ENCODE measurements around the gene ACRBP. TPM values are rescaled to one million over a fixed set of nuclear protein-coding genes. Genes with fewer than 3 reads are reported as not detected.
A peak's percentile ranks its signal among the peaks of the same experiment; 100 is the strongest.

Gene ACRBP
- total RNA-seq, 1 donor from 2014 or later = 3.7 TPM

DNA sequence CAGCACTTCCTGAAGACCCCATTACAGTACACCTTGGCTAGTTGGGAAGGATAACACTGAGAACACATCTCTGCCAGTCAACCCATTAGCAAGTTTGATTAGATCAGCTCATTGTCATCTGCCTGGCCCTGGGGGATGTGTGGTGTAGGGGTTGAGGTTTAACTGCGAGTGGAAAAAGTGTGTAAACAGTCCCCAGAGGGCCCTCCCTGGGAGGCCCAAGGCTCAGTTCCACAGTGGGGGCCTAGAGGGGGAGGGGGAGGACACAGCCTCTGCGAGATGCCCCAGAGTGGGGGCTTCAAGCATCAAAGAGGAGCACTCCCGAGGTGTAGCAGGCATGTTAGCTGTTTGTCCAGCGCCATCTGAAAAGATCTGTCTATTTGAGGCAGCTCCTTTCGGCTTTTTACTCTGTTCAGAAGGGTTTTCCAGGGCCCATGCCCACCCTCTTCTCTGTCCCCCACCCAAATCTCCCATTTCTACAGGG is 11.8 kb downstream of the ACRBP start:
- H3K4me1 Mint-ChIP-seq = peaks cover 45% of the 10 kb centered on the region
- TF ChIP-seq, protein P1, sequence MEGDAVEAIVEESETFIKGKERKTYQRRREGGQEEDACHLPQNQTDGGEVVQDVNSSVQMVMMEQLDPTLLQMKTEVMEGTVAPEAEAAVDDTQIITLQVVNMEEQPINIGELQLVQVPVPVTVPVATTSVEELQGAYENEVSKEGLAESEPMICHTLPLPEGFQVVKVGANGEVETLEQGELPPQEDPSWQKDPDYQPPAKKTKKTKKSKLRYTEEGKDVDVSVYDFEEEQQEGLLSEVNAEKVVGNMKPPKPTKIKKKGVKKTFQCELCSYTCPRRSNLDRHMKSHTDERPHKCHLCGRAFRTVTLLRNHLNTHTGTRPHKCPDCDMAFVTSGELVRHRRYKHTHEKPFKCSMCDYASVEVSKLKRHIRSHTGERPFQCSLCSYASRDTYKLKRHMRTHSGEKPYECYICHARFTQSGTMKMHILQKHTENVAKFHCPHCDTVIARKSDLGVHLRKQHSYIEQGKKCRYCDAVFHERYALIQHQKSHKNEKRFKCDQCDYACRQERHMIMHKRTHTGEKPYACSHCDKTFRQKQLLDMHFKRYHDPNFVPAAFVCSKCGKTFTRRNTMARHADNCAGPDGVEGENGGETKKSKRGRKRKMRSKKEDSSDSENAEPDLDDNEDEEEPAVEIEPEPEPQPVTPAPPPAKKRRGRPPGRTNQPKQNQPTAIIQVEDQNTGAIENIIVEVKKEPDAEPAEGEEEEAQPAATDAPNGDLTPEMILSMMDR (IDR thresholded peaks at IDR 0.05; ENCODE audit: unreplicated experiment) = no peak
- H3K4me3 Mint-ChIP-seq = no peak overlapping the region
- H3K27ac Mint-ChIP-seq = no peak overlapping the region
- H3K27me3 Mint-ChIP-seq (ENCODE audit: low read depth) = peaks cover 4% of the 10 kb centered on the region
- H3K9me3 Mint-ChIP-seq = no peaks in the 10 kb centered on the region
- no peak for DNase-seq (ENCODE audit: low spot score in 2 of 2, unreplicated experiment in 2 of 2)
- H3K36me3 Mint-ChIP-seq = no peaks in the 10 kb centered on the region

- peaks cover 47% of the 10 kb centered on the region for H3K4me1 Mint-ChIP-seq
These were observed 14.9 kb downstream of the ACRBP start for GRCh38 chr12:6632026-6632983.

GRCh38 chr12:6631549-6631961 is 15.7 kb downstream of the ACRBP start:
- no peak for DNase-seq (ENCODE audit: low spot score in 2 of 2, unreplicated experiment in 2 of 2)
- TF ChIP-seq, protein P1 (IDR thresholded peaks at IDR 0.05; ENCODE audit: unreplicated experiment) = no peak

More at GRCh38 chr12:6632026-6632983, 14.9 kb downstream of the ACRBP start:
- peak overlapping the region; percentile 97 for H3K27ac Mint-ChIP-seq
- no peak overlapping the region for H3K4me3 Mint-ChIP-seq
- no peaks in the 10 kb centered on the region for H3K36me3 Mint-ChIP-seq
- no peaks in the 10 kb centered on the region for H3K27me3 Mint-ChIP-seq (ENCODE audit: low read depth)
- no peak for DNase-seq (ENCODE audit: low spot score in 2 of 2, unreplicated experiment in 2 of 2)
- H3K9me3 Mint-ChIP-seq = no peaks in the 10 kb centered on the region
- TF ChIP-seq, protein P1 (IDR thresholded peaks at IDR 0.05; ENCODE audit: unreplicated experiment) = no peak

DNA sequence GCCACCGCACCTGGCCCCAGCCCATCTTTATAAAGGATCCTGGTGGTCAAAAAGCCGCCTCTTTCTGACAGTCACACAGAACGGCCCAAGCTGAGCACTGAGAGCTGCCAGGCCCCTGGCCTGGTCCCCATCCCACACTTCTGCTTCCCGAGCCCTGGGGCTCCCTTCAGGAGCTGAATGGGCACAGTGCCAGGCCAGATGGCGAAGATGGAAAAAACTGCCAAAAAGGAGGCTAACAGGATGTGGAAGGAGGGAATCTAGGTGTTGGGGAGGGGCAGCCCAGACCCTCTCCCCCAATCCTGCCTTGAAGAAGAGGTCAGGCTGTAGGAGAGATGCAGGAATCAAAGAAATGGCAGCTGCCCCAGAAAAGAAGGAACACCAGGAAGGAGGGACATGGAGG is 16.5 kb downstream of the ACRBP start:
- TF ChIP-seq, protein P1 (IDR thresholded peaks at IDR 0.05; ENCODE audit: unreplicated experiment) = no peak
- Mint-ChIP-seq H3K4me1 (peaks cover 44% of the 10 kb centered on the region), H3K27me3 (ENCODE audit: low read depth) (no peaks in the 10 kb centered on the region), H3K27ac (peak overlapping the region; percentile 41), H3K4me3 (no peak overlapping the region), H3K9me3 (no peaks in the 10 kb centered on the region), H3K36me3 (no peaks in the 10 kb centered on the region)
- no peak for DNase-seq (ENCODE audit: low spot score in 2 of 2, unreplicated experiment in 2 of 2)

More at GRCh38 chr12:6631549-6631961, 15.7 kb downstream of the ACRBP start:
- Mint-ChIP-seq H3K4me1 (peaks cover 49% of the 10 kb centered on the region), H3K27ac (peak overlapping the region; percentile 97), H3K36me3 (no peaks in the 10 kb centered on the region), H3K27me3 (ENCODE audit: low read depth) (no peaks in the 10 kb centered on the region), H3K9me3 (no peaks in the 10 kb centered on the region), H3K4me3 (no peak overlapping the region)

GRCh38 chr12:6627616-6628015 is 19.6 kb downstream of the ACRBP start:
- Mint-ChIP-seq H3K4me3 (no peak overlapping the region), H3K36me3 (no peaks in the 10 kb centered on the region), H3K27ac (no peak overlapping the region), H3K9me3 (no peaks in the 10 kb centered on the region), H3K4me1 (peaks cover 27% of the 10 kb centered on the region), H3K27me3 (ENCODE audit: low read depth) (no peaks in the 10 kb centered on the region)
- TF ChIP-seq, protein P1 (IDR thresholded peaks at IDR 0.05; ENCODE audit: unreplicated experiment) = no peak
- DNase-seq (ENCODE audit: low spot score in 2 of 2, unreplicated experiment in 2 of 2) = no peak
